ENCODE results near the gene CNKSR3. TPM values are rescaled to one million over a fixed set of nuclear protein-coding genes. Genes with fewer than 3 reads are reported as not detected.

CNKSR3 gene
- total RNA-seq, 1 donor from 2014 or later = not detected

DNA sequence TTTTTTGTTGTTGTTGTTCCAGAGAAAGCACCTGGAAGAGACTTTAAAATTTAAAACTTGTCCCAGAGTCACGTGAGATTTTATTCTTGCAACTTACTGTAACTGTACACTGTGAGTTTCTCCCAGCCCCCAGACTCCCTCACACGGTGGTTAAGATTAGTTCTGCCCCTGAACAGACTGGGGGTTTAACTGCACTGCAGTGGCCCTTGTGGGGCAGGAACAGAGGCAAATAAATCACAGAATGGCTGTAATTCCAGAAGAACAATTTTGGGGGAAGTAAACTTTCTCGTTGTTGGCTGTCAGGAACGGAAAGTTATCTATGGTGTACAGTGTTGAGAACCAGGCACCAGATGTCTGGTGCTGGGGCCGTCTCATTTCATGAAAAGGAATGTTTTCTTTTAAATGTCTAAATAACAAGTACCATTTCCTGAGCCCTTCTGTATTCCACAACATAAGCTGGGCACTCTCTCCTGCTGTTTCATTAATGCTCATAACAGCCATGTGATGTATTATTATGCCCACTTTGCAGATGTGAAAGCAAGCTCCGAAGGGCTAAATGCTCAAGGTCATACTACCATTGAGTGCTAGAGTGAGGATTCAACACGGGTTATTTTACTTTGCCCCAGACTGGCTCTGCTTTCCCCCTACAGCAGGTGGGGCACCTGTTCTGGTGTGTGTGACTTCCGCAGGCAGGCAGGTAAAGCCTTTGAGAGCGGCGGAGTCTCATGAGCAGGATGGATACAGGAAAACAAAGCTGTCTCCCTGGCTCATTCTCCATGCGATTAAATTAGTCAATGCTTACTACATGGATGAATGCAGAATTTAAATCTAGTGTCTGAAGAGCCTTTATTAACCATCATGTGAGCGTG, 30.5 kb downstream of the CNKSR3 start:
- intact Hi-C loops (cut with micrococcal nuclease) = no loop called here

DNA sequence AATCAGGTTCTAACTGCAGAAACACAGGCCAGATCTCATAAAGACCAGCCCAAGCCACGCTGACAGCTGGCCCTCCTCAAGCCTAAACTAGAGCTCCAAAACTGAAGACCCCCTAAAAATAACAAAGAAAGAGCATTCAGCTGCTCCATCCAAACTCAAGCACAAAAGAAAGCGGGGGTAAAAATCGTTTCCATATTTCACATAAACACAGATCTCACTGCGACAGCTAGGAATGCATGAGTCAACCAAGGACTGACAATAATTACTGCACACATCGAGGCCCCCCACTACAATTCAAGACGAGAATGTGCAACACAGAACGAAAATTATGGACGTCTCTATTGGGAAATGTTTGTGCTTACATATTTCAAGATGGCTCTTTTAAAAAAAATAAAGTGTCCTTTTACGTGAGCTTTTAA, 31.1 kb downstream of the CNKSR3 start:
- intact Hi-C loops (cut with micrococcal nuclease) = no loop called here

DNA sequence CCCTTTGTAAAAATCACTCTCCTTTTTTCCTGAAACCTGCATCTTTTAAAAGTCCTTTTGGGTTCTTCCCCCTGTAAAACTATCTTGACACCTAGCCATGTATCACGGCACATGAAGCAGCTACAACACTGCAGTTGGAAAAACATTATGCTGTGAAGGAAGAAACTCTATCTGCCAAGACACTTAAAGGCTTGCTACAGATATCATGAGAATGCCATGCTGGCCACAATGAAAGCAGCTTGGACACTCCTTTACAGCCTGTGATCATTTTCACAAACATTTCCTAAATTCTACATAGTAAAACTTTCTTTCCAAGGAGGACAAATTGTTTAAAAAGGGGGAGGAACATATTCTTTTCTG, 31.8 kb downstream of the CNKSR3 start:
- intact Hi-C loops (cut with micrococcal nuclease) = no loop called here

DNA sequence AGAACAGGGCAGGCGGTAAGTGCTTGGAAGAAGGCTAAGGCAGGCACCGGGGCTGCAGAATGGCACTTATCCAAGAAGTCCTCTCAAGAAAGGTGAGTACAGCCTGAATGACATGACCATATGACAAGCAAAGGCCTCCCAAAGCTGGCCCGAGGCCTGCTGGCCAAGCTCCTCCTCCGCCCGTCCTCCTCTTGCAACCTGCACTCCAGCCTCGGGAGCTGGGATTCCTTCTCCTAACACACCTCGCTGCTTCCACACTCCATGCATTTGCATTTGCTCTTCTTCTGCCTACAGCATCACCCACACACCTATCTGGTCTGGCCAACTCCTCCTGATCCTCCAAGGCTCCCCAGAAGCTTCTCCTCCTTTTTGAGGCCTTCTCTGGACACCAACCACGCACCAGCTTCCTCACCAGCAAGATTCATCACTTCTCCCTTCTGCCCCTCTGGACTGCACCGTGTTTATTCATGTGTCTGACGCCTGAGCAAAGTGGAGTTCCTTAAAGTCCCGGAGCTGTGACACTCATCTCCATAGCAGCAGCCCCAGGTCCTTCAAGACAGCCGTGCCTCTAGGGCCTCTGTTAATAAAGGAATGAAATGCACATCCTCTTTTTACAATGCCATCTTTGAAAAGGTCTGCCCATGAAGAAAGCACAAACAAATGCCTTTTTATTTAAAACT, 32.3 kb downstream of the CNKSR3 start:
- intact Hi-C loops (cut with micrococcal nuclease) = no loop called here

DNA sequence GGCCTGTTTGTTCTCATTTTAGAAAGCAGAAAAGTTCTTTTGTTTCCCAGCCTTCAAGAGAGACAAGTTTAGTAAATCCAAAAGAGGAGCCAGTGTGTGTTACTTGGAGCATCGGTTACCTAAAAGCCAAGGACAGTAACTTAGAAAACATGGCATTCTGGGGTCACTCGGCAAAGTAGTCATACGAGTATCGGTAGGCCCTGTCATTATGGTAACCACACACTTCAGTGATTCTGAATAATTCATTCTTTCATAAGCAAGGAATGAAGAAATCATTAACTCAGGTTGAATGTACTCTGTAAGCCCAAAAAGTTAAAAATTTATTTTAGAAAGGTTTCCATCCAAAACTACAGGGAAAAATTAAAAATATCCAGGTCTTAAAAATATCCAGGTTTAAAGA, 34.0 kb downstream of the CNKSR3 start:
- intact Hi-C loops (cut with micrococcal nuclease) = no loop called here

DNA sequence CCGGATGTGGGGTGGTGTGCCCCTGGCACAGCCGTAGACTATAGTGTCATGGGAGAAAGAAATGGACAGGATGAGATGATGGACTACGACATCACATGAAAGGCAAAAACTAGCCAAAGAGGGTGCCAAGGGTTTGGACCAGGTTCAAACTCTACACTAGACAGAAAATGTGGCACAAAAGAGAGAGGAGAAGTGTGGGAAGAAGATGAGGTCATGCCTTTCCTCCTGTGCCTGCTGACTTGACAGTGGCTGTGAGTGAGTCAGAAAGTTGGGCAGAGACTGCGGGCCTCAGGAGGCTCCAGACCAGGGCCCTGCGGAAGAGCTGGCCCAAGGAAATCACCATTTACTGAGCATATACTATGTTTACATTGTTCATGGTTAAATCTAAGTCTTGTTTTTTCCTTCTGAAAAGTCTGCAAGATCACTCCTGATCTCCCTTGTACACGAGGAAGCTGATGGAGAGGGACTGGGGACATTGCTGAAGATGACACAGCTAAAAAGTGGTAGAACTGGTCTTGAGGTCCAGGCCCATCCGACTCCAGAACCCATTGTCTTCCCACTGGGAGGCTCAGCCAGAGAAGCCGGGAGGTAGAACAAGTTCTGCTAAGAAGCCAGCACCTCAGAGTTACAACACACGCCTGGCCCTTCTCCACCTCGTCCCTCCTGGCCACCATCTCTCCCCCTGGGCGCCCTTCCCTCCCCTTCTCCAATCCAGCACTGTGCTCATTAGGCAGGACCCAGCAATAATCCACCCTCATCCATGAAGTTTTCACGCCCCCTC, 35.6 kb downstream of the CNKSR3 start:
- intact Hi-C loops (cut with micrococcal nuclease) = no loop called here

DNA sequence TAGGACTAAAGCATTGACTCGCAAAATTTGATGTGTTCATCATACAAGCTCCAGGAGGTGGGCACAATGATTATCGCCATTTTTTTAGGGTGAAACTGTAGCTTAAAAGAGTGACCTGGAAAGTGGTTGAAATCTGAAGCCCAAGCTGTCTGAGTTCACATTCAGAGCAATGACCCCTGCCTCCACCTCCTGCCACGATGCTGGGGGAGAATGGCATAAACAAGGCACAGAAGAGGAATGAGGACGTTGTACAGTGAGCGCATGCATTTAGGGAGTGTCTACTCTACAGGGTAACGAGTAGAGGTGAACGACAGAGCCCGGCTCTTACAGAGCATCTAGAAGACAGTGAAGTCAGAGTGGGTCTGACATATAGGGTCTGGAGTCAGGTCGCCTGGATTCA, 37.2 kb downstream of the CNKSR3 start:
- intact Hi-C loops (cut with micrococcal nuclease) = no loop called here

DNA sequence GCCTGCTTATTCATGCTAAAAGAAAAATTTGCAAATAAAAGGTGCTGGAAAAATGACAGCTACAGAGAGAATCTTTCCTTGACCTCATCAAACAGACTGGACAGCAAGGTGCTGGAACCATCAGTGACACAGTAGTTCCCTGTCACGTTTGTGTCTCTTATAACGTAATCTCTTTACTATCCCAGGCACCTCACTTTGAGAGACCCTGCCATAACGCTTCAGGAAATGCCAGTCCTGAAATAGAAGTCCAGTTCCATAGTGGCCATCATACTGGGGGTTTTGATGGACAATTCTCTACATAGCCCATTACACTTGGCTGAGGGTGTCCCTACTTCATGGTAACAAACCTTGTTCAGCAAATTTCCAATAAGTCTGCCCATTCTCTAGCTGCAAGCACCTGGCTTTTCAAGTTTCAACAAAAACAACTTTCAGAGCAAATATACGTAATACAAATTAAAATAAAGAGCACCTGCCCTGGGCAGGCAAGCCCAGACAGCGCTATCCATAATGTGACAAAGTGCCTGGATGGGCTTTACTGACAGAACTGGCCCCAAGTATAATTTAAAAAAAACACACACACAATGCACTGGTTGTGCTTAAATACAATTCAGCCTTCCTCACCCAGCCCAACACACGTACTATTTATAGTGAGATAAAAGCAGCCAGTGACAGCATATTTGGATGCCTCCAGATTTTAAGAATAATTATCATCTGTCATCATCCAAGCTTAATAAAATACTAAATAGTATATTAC, 38.7 kb downstream of the CNKSR3 start:
- intact Hi-C loops (cut with micrococcal nuclease) = no loop called here

DNA sequence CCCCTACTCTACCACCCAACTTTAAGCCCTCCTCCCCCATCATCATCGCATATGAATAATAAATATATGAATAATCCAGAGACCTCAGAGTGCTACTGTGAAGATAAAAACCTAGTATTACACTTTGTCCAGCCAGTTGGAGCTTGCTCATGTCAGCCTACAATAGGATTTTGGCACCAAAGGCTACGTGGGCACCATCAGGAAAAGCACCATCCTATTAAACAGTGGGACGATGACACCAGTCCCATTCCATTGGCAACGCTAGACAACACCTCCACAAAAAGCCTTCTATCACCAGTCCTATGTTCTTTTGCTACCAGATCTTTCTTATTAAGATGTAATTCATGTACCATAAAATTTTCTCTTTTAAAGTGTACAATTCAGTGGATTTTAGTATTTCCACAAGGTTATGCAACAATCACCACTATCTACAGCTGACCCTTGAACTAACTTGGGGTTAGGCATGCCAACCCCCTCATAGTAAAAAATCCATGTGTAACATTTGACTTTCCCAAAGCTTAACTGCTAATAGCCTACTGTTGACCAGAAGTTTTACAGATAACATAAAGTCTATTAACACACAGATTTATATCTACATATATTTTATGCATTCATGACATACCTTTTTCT, 41.1 kb downstream of the CNKSR3 start:
- intact Hi-C loops (cut with micrococcal nuclease) = no loop called here

DNA sequence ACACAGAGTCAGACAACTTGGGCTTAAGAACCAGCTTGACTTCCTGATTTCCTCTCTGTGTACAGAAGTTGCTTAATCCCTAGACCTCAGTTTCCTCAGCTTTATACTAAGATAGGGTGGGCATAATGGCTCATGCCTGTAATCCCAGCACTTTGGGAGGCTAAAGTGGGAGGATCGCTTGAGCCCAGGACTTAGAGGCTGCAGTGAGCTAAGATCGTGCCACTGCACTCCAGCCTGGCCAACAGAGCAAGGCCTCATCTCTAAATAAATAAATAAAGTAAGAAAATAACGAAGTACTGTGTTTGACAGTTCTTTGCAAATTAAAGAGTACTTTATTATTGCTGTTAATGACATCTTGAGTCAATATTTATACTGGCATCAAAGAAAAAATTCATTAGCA, 41.7 kb downstream of the CNKSR3 start:
- intact Hi-C loops (cut with micrococcal nuclease) = no loop called here

DNA sequence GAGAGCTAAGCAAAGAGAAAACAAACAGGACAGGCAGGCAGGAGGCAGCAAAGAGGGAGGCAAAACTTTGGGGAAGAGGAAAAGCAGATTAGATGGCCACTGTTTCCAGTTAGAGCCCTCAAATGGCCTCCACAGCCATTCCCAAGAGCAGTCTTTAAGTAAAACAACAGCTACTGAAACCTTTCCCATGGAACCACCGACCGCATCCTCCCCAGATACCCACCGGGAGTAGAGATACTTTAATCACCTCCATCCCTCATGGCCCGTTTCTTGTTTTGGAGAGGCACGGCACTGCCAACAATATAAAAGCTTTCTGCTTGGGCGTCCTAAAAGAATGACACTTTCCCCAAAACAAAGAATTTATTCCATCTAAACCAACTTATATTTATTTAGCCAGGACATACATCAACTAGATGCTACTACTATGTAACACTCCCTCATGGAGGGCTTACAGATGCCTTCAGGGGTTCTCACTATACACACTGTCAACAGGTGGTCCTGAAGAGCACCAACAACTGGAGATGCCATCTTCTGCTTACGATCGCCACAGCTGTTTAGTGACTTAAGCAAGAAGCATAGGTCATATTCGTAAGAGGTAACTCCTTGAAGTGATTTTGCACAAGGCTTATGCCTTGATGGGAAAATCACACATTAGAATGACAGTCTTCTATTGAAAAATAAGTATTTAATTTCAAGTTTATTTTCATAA, 43.4 kb downstream of the CNKSR3 start:
- intact Hi-C loops (cut with micrococcal nuclease) = no loop called here

DNA sequence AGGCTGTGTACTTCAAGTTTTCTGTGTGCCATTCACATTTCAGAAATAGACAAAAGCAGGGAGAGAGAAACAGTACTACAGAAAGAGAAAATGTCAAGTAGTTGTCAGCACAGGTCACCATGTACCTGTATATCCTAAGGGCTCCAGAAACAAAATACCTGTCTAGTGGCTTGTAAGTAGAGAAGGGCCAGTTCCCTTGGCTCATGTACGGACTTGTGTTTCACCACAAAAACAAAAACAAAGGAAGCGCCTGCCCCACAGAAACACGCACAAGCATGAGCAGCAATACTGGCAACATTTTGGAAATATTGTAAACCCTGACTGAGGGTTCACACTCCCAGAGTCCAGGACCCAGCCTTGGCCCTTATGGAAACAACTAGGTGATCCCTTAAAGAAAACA, 44.3 kb downstream of the CNKSR3 start:
- intact Hi-C loops (cut with micrococcal nuclease) = no loop called here

DNA sequence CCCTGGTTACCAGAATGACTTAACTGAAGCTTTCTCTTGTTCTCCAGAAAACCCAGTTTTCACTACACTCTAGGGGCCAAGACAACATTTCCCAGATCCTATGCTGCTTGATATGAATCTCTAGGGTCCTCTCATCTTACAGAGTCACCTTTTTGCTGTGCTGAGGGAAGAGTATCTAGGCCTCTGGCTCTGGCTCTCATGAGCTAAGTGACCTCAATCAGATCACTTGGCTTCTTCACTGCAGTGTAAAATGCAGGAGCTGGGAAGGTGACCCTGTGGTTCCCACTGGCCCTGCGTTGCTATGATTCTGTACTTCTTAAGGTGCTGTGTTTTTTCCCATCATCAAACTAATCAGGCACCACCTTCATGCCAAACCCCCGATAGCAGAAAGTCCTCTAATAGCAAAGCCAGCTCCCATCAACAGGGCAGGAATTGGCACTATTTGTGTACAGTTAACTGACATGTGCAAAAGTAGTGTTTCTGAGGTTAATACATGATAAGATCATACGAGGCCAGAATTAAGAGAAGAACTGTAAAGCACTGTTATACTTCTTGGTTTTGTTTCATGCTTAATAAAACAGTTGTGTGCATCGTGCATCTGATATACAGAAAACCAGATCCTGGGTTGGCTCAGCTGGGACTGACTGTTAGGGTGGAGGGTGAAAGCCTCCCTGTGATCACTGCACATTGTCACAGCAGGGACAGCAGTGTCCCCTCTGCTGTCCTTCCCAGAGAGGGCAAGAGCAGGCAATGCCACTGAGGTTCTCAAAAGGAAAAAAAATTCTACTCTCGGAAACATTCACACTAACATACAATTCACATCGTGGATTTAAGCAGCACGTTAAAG, 46.7 kb downstream of the CNKSR3 start:
- intact Hi-C loops (cut with micrococcal nuclease) = no loop called here

DNA sequence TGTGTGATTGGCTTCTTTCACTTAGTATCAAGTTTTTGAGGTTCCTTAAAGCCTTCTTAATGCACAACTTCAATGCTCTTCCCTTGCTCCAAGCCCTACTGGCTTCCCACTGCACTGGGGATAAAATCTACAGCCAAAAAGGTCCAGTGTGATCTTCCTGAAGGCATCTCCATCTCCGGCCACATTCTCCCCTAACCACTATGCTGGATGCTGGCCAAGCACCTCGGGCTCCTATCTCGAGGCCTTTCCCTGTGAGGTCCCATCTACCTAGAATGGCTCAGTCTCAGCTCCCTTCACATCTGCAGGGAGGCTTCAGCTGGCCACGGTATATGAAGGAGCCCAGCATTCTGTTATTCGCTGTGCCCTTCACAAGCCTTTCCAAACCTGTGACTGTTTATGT, 48.1 kb downstream of the CNKSR3 start:
- intact Hi-C loops (cut with micrococcal nuclease) = no loop called here

DNA sequence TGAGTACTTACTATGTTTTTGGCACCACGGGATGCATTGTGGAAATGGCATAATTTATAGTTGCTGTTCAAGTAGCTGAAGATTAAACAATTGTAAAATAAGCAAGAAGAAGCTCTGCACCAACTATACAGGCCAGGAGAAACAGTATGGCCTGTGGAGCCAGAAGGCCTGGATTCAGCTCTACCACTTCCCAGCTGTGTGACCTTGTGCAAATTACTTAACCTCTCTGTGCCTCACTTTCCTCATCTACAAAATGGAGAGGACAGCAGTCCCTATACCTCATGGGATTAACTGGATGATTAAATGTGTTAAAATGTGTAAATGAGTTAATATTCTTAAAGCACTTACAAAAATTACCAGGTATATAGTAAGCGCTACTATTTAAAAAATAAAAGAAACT, 49.1 kb downstream of the CNKSR3 start:
- intact Hi-C loops (cut with micrococcal nuclease) = no loop called here

DNA sequence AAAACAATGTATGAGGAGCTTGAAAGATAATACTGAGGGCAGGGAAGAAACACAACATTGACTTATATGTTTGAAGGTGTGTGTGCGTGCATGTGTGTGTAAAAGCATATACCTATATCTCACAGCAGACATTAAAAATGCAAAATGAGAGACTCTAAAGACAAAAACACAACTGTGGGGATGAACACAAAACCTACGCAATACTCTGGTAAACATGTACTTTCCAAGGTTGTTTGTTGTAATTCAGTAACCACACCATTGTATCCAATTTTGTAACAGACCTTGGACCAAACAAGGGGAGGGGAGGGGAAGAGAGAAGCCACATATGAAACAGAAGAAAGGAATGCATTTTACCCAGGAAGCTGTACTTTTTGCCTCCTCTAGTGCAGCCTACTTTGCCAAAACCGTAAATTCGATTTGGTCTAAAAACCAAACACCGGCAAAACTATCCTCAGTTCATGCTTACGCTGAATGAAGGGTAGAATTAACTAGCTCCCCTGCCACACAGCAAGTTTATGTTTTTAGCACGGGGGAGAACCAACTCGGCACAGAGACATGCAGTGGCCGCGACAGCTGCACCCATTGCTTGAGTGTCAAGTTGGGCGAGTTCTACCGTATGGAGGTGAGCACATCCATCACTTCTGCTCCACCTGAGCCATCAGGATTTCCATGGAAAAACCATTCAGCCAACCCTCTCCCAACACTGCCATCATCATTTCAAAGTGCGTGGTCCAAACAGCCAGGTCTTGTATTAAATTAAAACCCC, 50.0 kb downstream of the CNKSR3 start:
- intact Hi-C loops (cut with micrococcal nuclease) = no loop called here

DNA sequence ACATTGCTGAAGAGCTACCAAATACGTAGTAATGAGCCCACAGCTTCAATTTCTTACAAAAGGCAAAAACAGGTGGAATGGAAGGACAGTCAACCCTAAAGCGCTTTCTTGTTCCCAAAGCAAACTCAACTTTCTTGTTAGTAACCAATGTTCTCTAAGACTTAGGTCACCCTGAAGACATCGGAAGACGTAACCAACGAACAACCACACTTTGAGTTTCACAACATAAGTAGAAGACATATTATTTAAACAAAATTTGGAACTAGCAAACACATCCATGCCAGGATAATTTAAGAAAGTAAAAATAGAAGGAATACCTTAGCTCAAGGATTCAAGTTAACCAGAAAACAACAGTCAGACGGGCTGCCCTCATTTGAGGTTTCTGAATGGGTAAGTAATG, 51.0 kb downstream of the CNKSR3 start:
- intact Hi-C loops (cut with micrococcal nuclease) = no loop called here

DNA sequence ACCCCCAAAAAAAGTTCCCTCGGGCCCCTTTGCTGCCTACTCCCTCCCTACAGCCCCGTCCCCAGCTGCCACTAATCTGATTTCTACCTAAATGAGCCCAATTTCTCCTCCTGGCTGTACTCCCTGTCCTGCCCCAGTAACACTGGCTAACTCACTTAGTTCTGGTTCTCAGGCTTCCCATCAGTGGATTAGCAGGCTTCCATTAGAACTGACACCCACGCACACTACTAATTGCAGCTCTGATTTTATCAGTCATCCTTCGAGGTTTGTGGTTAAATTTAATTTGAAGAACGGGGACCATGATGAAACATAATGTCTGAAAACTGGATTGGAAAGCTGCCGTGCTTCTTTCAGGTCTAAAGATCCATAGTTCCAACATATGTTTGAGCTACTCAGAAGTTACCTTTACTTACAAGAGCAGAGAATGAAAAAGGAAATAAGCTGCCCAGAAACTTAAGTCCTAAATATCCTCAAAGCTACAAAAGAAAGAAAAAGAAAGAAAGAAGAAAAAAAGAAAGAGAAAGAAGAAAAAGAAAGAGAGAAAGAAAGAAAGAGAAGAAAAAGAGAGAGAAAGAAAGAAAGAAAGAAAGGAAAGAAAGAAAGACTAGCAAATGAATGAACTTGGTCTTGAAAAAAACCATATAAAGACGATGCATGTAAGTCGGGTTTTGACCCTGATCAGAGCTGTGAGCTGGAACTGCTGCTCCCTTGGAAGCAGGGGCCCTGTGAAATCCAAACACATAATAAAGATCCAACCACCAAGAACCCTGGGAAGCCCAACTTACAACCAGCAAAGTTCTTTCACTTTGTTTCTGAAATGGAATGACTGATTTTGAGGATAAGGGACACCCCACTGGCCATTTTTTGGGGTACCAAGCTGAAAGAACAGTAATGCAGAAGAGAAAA, 51.7 kb downstream of the CNKSR3 start:
- intact Hi-C loops (cut with micrococcal nuclease) = no loop called here
